Endothelial cell of umbilical vein (primary cell): Measurements from ENCODE around the gene NOX5. TPM values are rescaled to one million over a fixed set of nuclear protein-coding genes. Genes with fewer than 3 reads are reported as not detected.

Source experiments
- BruUV-seq: library from RNA; stranded (reverse); fragments of 400-500 nt; replicated peaks from 2 replicates; lab custom pipeline; 2021; lab: Mats Ljungman, UMichigan
- CTCF ChIA-PET: fragments of 300-600, 350-600 bp; sonication (Branson Sonifier 250); formaldehyde crosslinking; loops from one replicate; lab custom pipeline; 2021; ENCODE audit warnings: antibody characterized with exemption, inconsistent platforms; lab: Charles Lee
- POLR2A ChIA-PET: fragments of 300-600, 350-600 bp; sonication (Branson Sonifier 250); formaldehyde crosslinking; loops from one replicate; lab custom pipeline; 2021; ENCODE audit warnings: antibody characterized with exemption, inconsistent platforms; lab: Charles Lee
- DNase-seq: peaks from one replicate; pipeline ENCODE4 v3.0.0-alpha.2; 2011; ENCODE audit warnings: low read depth, low spot score
- FAIRE-seq: peaks from 2 replicates; lab custom pipeline; 2011; peaks lifted over from hg19 to GRCh38; lab: Jason Lieb, UNC
- H2AFZ ChIP-seq: 2 replicates; pipeline ENCODE4 v1.6.0; 2012; ENCODE audit warnings: low read depth, low read length, control low read depth, inconsistent platforms
- H3K27ac ChIP-seq: 2 replicates; pipeline ENCODE4 v1.5.1; 2011; ENCODE audit warnings: low read depth, mild to moderate bottlenecking, control low read depth, low read length, moderate library complexity; ENCODE audit not compliant: insufficient read depth
- H3K27me3 ChIP-seq, 2 experiments: 2 replicates each; pipeline versions ENCODE4 v1.6.0 to v1.6.1; 2011; ENCODE audit warnings: low read length in 2 of 2, mixed read lengths in 1 of 2; ENCODE audit not compliant: control insufficient read depth in 2 of 2, insufficient read depth in 2 of 2
- H3K36me3 ChIP-seq, 2 experiments: 2 replicates in 1 of 2; 3 replicates in 1 of 2; pipeline ENCODE4 v1.5.1; 2011; ENCODE audit warnings: low read length in 2 of 2, mild to moderate bottlenecking in 1 of 2, moderate library complexity in 1 of 2; ENCODE audit not compliant: control insufficient read depth in 2 of 2, insufficient read depth in 2 of 2; ENCODE audit errors: extremely low read depth in 1 of 2
- H3K4me1 ChIP-seq: 3 replicates; pipeline ENCODE4 v1.5.1; 2011; ENCODE audit warnings: mild to moderate bottlenecking, low read length; ENCODE audit not compliant: control insufficient read depth, insufficient read depth; ENCODE audit errors: extremely low read depth
- H3K4me2 ChIP-seq: 2 replicates; pipeline ENCODE4 v1.6.1; 2011; ENCODE audit warnings: low read length, control low read depth, mixed read lengths; ENCODE audit not compliant: insufficient read depth
- H3K4me3 ChIP-seq, 3 experiments: fragments of 200-600 bp in 1 of 3; sonication (generic), shearing (Covaris generic) in 1 of 3; replicated peaks in 1 of 3; 2 replicates each; pipeline ENCODE4 v1.5.1; 2011 to 2016; ENCODE audit warnings: control low read depth in 3 of 3, low read length in 3 of 3, mild to moderate bottlenecking in 2 of 3, inconsistent platforms in 1 of 3, low read depth in 1 of 3, moderate library complexity in 1 of 3; ENCODE audit not compliant: insufficient read depth in 1 of 3
- H3K79me2 ChIP-seq: 2 replicates; pipeline ENCODE4 v1.6.0; 2012; ENCODE audit warnings: low read length, inconsistent platforms; ENCODE audit not compliant: control insufficient read depth, insufficient read depth
- H3K9ac ChIP-seq: replicated peaks from 2 replicates; pipeline ENCODE3; 2011; ENCODE audit warnings: low read length, control low read depth; ENCODE audit not compliant: insufficient read depth; ENCODE audit errors: extremely low read depth
- H3K9me1 ChIP-seq: replicated peaks from 3 replicates; pipeline ENCODE4 v1.6.0; 2011; ENCODE audit warnings: mild to moderate bottlenecking, low read length; ENCODE audit not compliant: control insufficient read depth, insufficient read depth; ENCODE audit errors: extremely low read depth
- H3K9me3 ChIP-seq: replicated peaks from 2 replicates; pipeline ENCODE4 v1.5.1; 2012; ENCODE audit warnings: low read length, inconsistent platforms; ENCODE audit not compliant: control insufficient read depth, insufficient read depth
- H4K20me1 ChIP-seq: replicated peaks from 2 replicates; pipeline ENCODE3; 2011; ENCODE audit warnings: mild to moderate bottlenecking, low read length; ENCODE audit not compliant: control insufficient read depth, insufficient read depth; ENCODE audit errors: extremely low read depth
- CTCF ChIP-seq, 2 donors: IDR thresholded peaks; 1 replicate in 1 of 2; 2 replicates in 1 of 2; pipeline ENCODE4 v1.5.1; 2011; ENCODE audit warnings: low read length in 2 of 2, mild to moderate bottlenecking in 2 of 2, moderate library complexity in 2 of 2, control low read depth in 1 of 2, inconsistent platforms in 1 of 2, low read depth in 1 of 2; ENCODE audit not compliant: insufficient read depth in 1 of 2; ENCODE audit errors: extremely low read depth in 1 of 2
- EZH2 ChIP-seq: IDR thresholded peaks from 2 replicates; pipeline ENCODE4 v1.6.1; 2012; ENCODE audit warnings: borderline replicate concordance, low read depth, mild to moderate bottlenecking, moderate library complexity, low read length, inconsistent platforms; ENCODE audit not compliant: severe bottlenecking
- FOS ChIP-seq: IDR thresholded peaks from 2 replicates; pipeline ENCODE4 v1.6.1; 2011; ENCODE audit warnings: mild to moderate bottlenecking, low read length, moderate library complexity, borderline replicate concordance; ENCODE audit not compliant: insufficient read depth
- GATA2 ChIP-seq: IDR thresholded peaks from 2 replicates; pipeline ENCODE4 v1.7.0; 2011; ENCODE audit warnings: low read depth, mild to moderate bottlenecking, moderate library complexity, mixed read lengths, low read length; ENCODE audit not compliant: insufficient read length, insufficient read depth
- JUN ChIP-seq: IDR thresholded peaks from 2 replicates; pipeline ENCODE4 v1.6.1; 2011; ENCODE audit warnings: borderline replicate concordance, low read depth; ENCODE audit not compliant: insufficient read length, insufficient read depth
- MAX ChIP-seq: IDR thresholded peaks from 2 replicates; pipeline ENCODE4 v1.6.1; 2011; ENCODE audit not compliant: insufficient read depth, insufficient read length
- MYC ChIP-seq: IDR thresholded peaks from one replicate; pipeline ENCODE4 v1.6.1; 2011; ENCODE audit warnings: mild to moderate bottlenecking, low read depth, low read length
- POLR2A ChIP-seq: IDR thresholded peaks from 2 replicates; pipeline ENCODE4 v1.6.1; 2012; ENCODE audit warnings: low read depth, mild to moderate bottlenecking, control low read depth, low read length
- POLR2AphosphoS5 ChIP-seq: IDR thresholded peaks from 2 replicates; pipeline ENCODE4 v1.6.1; 2012; ENCODE audit warnings: low read depth, mild to moderate bottlenecking, control low read depth, low read length, moderate library complexity; ENCODE audit not compliant: insufficient read depth
- dilution Hi-C: fragments of 300-500 bp; cut with MboI; formaldehyde crosslinking; loops from one replicate; pipeline ENCODE4 v1.15.0; 2019; ENCODE audit warnings: low sequenced_read_pairs; ENCODE audit not compliant: extremely low pct_ligation_motif_present
- intact Hi-C: fragments of 100-400 bp; cut with micrococcal nuclease; formaldehyde crosslinking; loops from one replicate; pipeline ENCODE4 v1.10.0; 2022
- polyA plus RNA-seq, 4 experiments: library from polyadenylated mRNA; depleted of rRNA in 3 of 4; stranded (reverse) in 3 of 4; unstranded in 1 of 4; fragments of >200 nt; gene quantifications; 2 replicates each; pipeline versions ENCODE4 v1.2.1 to v1.2.3, GENCODE V29; 2011 to 2012; ENCODE audit warnings: missing spikeins in 1 of 4
- total RNA-seq: library from RNA; stranded (reverse); gene quantifications from 2 replicates; pipeline ENCODE4 v1.2.3, GENCODE V29; 2021

The NOX5 gene
- total and polyA plus RNA-seq, 2 donors (not counting 3 experiments of a cell fraction or from before 2014, with no cell fraction given), result 0.08 TPM; not detected in 1

- no peak overlapping the region for H3K4me2 ChIP-seq
- H3K4me3 ChIP-seq, result no peak overlapping the region
- H4K20me1 ChIP-seq, result no peaks in the 10 kb centered on the region
- TF ChIP-seq JUN, result no peak
- TF ChIP-seq EZH2, result no peak
- TF ChIP-seq MAX, result no peak
- no peak for TF ChIP-seq FOS
- TF ChIP-seq MYC, result no peak
- no peak for TF ChIP-seq CTCF (IDR thresholded peaks at IDR 0.05; ENCODE audit: extremely low read depth in 1 of 2, insufficient read depth in 1 of 2, low read depth in 1 of 2, low read length in 2 of 2)
- TF ChIP-seq GATA2, result no peak
- TF ChIP-seq POLR2A, result no peak
- TF ChIP-seq POLR2AphosphoS5, result no peak
- H3K36me3 ChIP-seq, result no peaks in the 10 kb centered on the region
- dilution Hi-C loops (no loop called here), intact Hi-C loops (no loop called here)
- no peaks in the 10 kb centered on the region for H3K9me1 ChIP-seq
- POLR2A ChIA-PET, result no interaction called here
- no peak for FAIRE-seq
- H3K4me1 ChIP-seq, result no peaks in the 10 kb centered on the region
- no peaks in the 10 kb centered on the region for H3K9me3 ChIP-seq
- no peak overlapping the region for H3K9ac ChIP-seq
- no peak overlapping the region for H2AFZ ChIP-seq
- H3K79me2 ChIP-seq, result no peaks in the 10 kb centered on the region
- peaks cover 0 to 5% of the 10 kb centered on the region in 2 experiments for H3K27me3 ChIP-seq
- no TSS peak for BruUV-seq
- CTCF ChIA-PET, result no interaction called here
- H3K27ac ChIP-seq, result no peak overlapping the region
- DNase-seq, result no peak
Measured at GRCh38 chr15:68985361-68985891, 29.1 kb upstream of the NOX5 start.
